Stimulated activated CD8-positive, alpha-beta memory T cell treated with anti-CD3 and anti-CD28 coated beads, Interleukin-7, amount 100 ng/mL, for 24 hours (primary cell): ENCODE measurements around the gene CDH5.

Source experiments
- DNase-seq: peaks from one replicate; pipeline ENCODE4 v3.0.0-alpha.2; 2020; ENCODE audit warnings: low read depth

CDH5 gene

GRCh38 chr16:66354034-66354909, 12.2 kb upstream of the CDH5 start:
- DNase-seq = no peak

GRCh38 chr16:66355526-66355925, 11.0 kb upstream of the CDH5 start:
- DNase-seq = no peak

GRCh38 chr16:66357523-66357928, 9.0 kb upstream of the CDH5 start:
- no peak for DNase-seq

- DNase-seq = no peak
Observed at GRCh38 chr16:66358231-66358630, 8.3 kb upstream of the CDH5 start.

GRCh38 chr16:66359012-66359411, 7.5 kb upstream of the CDH5 start:
- DNase-seq = no peak

GRCh38 chr16:66359811-66360608, 6.5 kb upstream of the CDH5 start:
- DNase-seq = no peak

- no peak for DNase-seq
Observed at GRCh38 chr16:66360624-66361324, 5.7 kb upstream of the CDH5 start.

- no peak for DNase-seq
Observed at GRCh38 chr16:66361604-66362135, 4.8 kb upstream of the CDH5 start.

GRCh38 chr16:66363211-66363777, 3.2 kb upstream of the CDH5 start:
- no peak for DNase-seq

- DNase-seq = no peak
Observed at GRCh38 chr16:66364117-66364958, 2.2 kb upstream of the CDH5 start.

GRCh38 chr16:66364959-66365306, 1.6 kb upstream of the CDH5 start:
- DNase-seq = no peak

- no peak for DNase-seq
Observed at GRCh38 chr16:66365651-66366050, 840 bp upstream of the CDH5 start.

- no peak for DNase-seq
Observed at GRCh38 chr16:66367968-66368891, 1.7 kb downstream of the CDH5 start.

- no peak for DNase-seq
Observed at GRCh38 chr16:66369055-66369592, 2.6 kb downstream of the CDH5 start.

- no peak for DNase-seq
Observed at GRCh38 chr16:66370786-66371684, 4.5 kb downstream of the CDH5 start.

GRCh38 chr16:66372078-66372897, 5.8 kb downstream of the CDH5 start:
- DNase-seq = no peak

- no peak for DNase-seq
Observed at GRCh38 chr16:66372898-66373155, 6.3 kb downstream of the CDH5 start.

GRCh38 chr16:66373667-66374066, 7.2 kb downstream of the CDH5 start:
- no peak for DNase-seq
